HEK293 (cell line): Measurements from ENCODE around the gene MMS22L.

Source experiments
- CTCF ChIA-PET: fragments of 350-600 bp; formaldehyde crosslinking; extraction: SDS; loops from one replicate; lab custom pipeline; 2021; ENCODE audit warnings: antibody characterized with exemption; lab: Yijun Ruan, JAX
- POLR2A ChIA-PET: fragments of 300-600 bp; formaldehyde crosslinking; extraction: SDS; loops from one replicate; lab custom pipeline; 2020; ENCODE audit warnings: antibody characterized with exemption, inconsistent platforms; lab: Yijun Ruan, JAX
- H3K27ac ChIP-seq: fragments of 200-500 bp; sonication (Bioruptor generic); 2 replicates; pipeline ENCODE4 v1.5.1; 2014; ENCODE audit warnings: low read depth, low read length, control low read depth, inconsistent platforms; ENCODE audit errors: extremely low read depth
- H3K36me3 ChIP-seq, 2 experiments: fragments of 200-500 bp in 1 of 2; sonication (Bioruptor generic) in 1 of 2; 1 replicate in 1 of 2; 2 replicates in 1 of 2; pipeline ENCODE4 v1.5.1; 2014 to 2017; ENCODE audit warnings: inconsistent platforms in 2 of 2, low read length in 2 of 2; ENCODE audit not compliant: control insufficient read depth in 2 of 2, insufficient read depth in 1 of 2
- H3K4me1 ChIP-seq: fragments of 200-500 bp; sonication (Bioruptor generic); 2 replicates; pipeline ENCODE4 v1.5.1; 2014; ENCODE audit warnings: mild to moderate bottlenecking, low read length, inconsistent platforms; ENCODE audit not compliant: control insufficient read depth, insufficient read depth
- H3K4me3 ChIP-seq: 2 replicates; pipeline ENCODE4 v1.5.1; 2011; ENCODE audit warnings: low read depth, mild to moderate bottlenecking, control low read depth, low read length, moderate library complexity
- H3K9me3 ChIP-seq: fragments of 200-500 bp; sonication (Bioruptor generic); 2 replicates; pipeline ENCODE4 v1.5.1; 2014; ENCODE audit warnings: low read depth, low read length, inconsistent platforms; ENCODE audit not compliant: control insufficient read depth, insufficient read depth
- BCL11A ChIP-seq: fragments of 450-650 bp; formaldehyde crosslinking; IDR thresholded peaks from 2 replicates; pipeline ENCODE4 v1.5.1; 2016; ENCODE audit warnings: low read depth, missing biosample characterization, missing genetic modification characterization
- PATZ1 ChIP-seq: fragments of 450-650 bp; formaldehyde crosslinking; IDR thresholded peaks from 2 replicates; pipeline ENCODE4 v1.5.1; 2016; ENCODE audit warnings: missing biosample characterization, missing genetic modification characterization
- PRDM2 ChIP-seq: fragments of 450-650 bp; formaldehyde crosslinking; IDR thresholded peaks from 2 replicates; pipeline ENCODE4 v1.5.1; 2016; ENCODE audit warnings: missing biosample characterization, missing genetic modification characterization, borderline replicate concordance
- TSHZ1 ChIP-seq: fragments of 450-650 bp; formaldehyde crosslinking; IDR thresholded peaks from 2 replicates; pipeline ENCODE4 v1.5.1; 2016; ENCODE audit warnings: missing biosample characterization, missing genetic modification characterization, borderline replicate concordance
- ZNF155 ChIP-seq: fragments of 450-650 bp; formaldehyde crosslinking; IDR thresholded peaks from 2 replicates; pipeline ENCODE4 v1.5.1; 2016; ENCODE audit warnings: missing biosample characterization, missing genetic modification characterization
- ZNF248 ChIP-seq: fragments of 450-650 bp; formaldehyde crosslinking; IDR thresholded peaks from 2 replicates; pipeline ENCODE4 v1.5.1; 2017; ENCODE audit warnings: missing biosample characterization, missing genetic modification characterization
- ZNF280D ChIP-seq: fragments of 450-650 bp; formaldehyde crosslinking; IDR thresholded peaks from 2 replicates; pipeline ENCODE4 v1.5.1; 2016; ENCODE audit warnings: missing biosample characterization, missing genetic modification characterization
- ZNF292 ChIP-seq: fragments of 450-650 bp; formaldehyde crosslinking; IDR thresholded peaks from 2 replicates; pipeline ENCODE4 v1.5.1; 2016; ENCODE audit warnings: low read depth, missing biosample characterization, missing genetic modification characterization, borderline replicate concordance
- ZNF426 ChIP-seq: fragments of 450-650 bp; formaldehyde crosslinking; IDR thresholded peaks from 2 replicates; pipeline ENCODE4 v1.5.1; 2017; ENCODE audit warnings: missing biosample characterization, missing genetic modification characterization, mild to moderate bottlenecking, inconsistent platforms, moderate library complexity
- ZNF558 ChIP-seq: fragments of 450-650 bp; formaldehyde crosslinking; IDR thresholded peaks from 2 replicates; pipeline ENCODE4 v1.5.1; 2016; ENCODE audit warnings: missing biosample characterization, missing genetic modification characterization
- ZNF585B ChIP-seq: fragments of 450-650 bp; formaldehyde crosslinking; IDR thresholded peaks from 2 replicates; pipeline ENCODE4 v1.5.1; 2016; ENCODE audit warnings: missing biosample characterization, missing genetic modification characterization
- ZNF639 ChIP-seq: fragments of 450-650 bp; formaldehyde crosslinking; IDR thresholded peaks from 2 replicates; pipeline ENCODE4 v1.5.1; 2016; ENCODE audit warnings: missing biosample characterization, missing genetic modification characterization
- ZSCAN16 ChIP-seq: fragments of 450-650 bp; formaldehyde crosslinking; IDR thresholded peaks from 2 replicates; pipeline ENCODE4 v1.5.1; 2016; ENCODE audit warnings: missing biosample characterization, missing genetic modification characterization

MMS22L gene

GRCh38 chr6:97322226-97322625, 39.2 kb upstream of the MMS22L start (continued):
- TF ChIP-seq PATZ1 (tag by site-specific recombination) = no peak
- TF ChIP-seq ZSCAN16 = no peak
- TF ChIP-seq ZNF280D (tag by site-specific recombination) = no peak

- TF ChIP-seq PRDM2 (no peak), ZNF248 (tag by site-specific recombination) (no peak), ZNF155 (tag by site-specific recombination) (no peak), BCL11A (tag by site-specific recombination) (no peak), ZNF426 (tag by site-specific recombination) (no peak), ZNF558 (tag by site-specific recombination) (no peak), ZNF585B (tag by site-specific recombination) (no peak), TSHZ1 (tag by site-specific recombination) (no peak), ZNF639 (tag by site-specific recombination) (no peak), ZNF292 (no peak)
- Histone ChIP-seq H3K4me1 (no peaks in the 10 kb centered on the region), H3K27ac (no peak overlapping the region), H3K4me3 (no peak overlapping the region), H3K9me3 (no peaks in the 10 kb centered on the region), H3K36me3 (no peaks in the 10 kb centered on the region)
- ChIA-PET POLR2A (no interaction called here), CTCF (interaction anchor here (0.6 kb wide), 1 partner anchor 690 kb away, joined by 3 read pairs; no protein-coding TSS in a partner anchor)
Measured at GRCh38 chr6:97316978-97317377, 34.0 kb upstream of the MMS22L start.
